Measurements from ENCODE around the gene MAGED1. TPM values are rescaled to one million over a fixed set of nuclear protein-coding genes. Genes with fewer than 3 reads are reported as not detected.

Gene MAGED1
- polyA plus RNA-seq, 1 of the 3 experiments (the other 2 are of a cell fraction) = 184 TPM

DNA sequence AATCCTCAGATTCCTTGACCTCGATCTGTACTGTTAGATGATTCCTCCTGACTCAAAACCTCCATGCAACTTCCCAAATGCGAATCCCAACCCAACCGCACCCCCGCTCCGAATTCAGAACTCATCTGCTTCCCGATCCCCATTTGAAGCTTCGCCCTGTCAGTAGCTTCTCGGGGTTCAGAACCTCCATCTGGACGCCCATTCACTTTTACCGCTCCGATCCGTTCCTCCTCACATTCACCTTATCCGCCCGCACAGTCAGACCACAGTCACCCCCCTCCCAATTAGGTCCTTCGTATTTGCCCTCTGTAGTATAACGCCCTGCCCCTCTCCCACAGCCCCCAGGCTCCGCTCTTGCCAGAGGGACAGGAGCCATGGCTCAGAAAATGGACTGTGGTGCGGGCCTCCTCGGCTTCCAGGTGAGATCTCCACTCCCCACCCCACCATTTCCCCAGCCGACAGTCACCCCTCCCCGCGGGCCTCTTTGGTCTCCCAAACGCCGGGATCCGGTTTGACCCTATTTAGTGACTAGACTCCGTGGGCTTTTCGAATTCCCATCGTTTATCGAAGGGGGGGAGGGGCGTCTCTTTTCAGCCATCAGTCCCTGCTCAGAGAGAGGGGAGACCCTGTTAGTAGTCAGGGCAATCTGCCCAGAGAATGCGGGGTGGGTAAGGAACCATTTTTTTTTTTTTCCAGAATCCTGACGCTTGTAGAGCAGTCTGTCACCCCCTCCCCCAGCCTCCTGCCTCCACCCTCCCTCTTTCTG, 691 bp downstream of the MAGED1 start:
- Histone ChIP-seq H3K4me3 (ENCODE audit: low read depth in 2 of 2, low read length in 1 of 2) (peak overlapping the region; percentile 78 to 79), H3K27me3 (ENCODE audit: insufficient read depth) (no peaks in the 10 kb centered on the region), H4K20me1 (ENCODE audit: insufficient read depth) (peaks cover 38% of the 10 kb centered on the region), H3K9ac (peak overlapping the region; percentile 85), H2AFZ (ENCODE audit: low read depth) (peak overlapping the region; percentile 27; the same call in 1 of the 2 replicates), H3F3A (replicated peaks; ENCODE audit: insufficient read depth) (peaks cover 22% of the 10 kb centered on the region), H3K27ac (ENCODE audit: low read depth in 2 of 2, low read length in 1 of 2) (peak overlapping the region; percentile 69 to 82), H3K9me3 (no peaks in the 10 kb centered on the region), H3K9me2 (no peaks in the 10 kb centered on the region), H3K36me3 (replicated peaks in 1 of 2; ENCODE audit: control insufficient read depth in 1 of 2, insufficient read depth in 2 of 2, low read length in 1 of 2) (peaks cover 30 to 34% of the 10 kb centered on the region in 2 experiments), H3K4me2 (peak overlapping the region; percentile 79), H3K79me2 (ENCODE audit: insufficient read depth) (peaks cover 43% of the 10 kb centered on the region), H3K4me1 (ENCODE audit: control insufficient read depth in 1 of 2, insufficient read depth in 2 of 2, low read depth in 1 of 2, low read length in 1 of 2) (peaks cover 20 to 35% of the 10 kb centered on the region in 2 experiments)
- ChIA-PET POLR2A (interaction anchor here (1.2 to 1.6 kb wide), 2 partner anchors 41 to 91 kb away, joined by 4 to 7 read pairs; no protein-coding TSS in a partner anchor), CTCF (interaction anchor here (1.4 to 1.6 kb wide), 2 partner anchors 9 to 33 kb away, joined by 3 to 6 read pairs; no protein-coding TSS in a partner anchor)
- WGBS (ENCODE audit: low lambda C conversion rate) = 2% methylated on average over 31 of the region's 32 CpGs
- TF ChIP-seq NRF1 (IDR thresholded peaks at IDR 0.05; ENCODE audit: low read depth, low read length) = no peak
- no peak for TF ChIP-seq SMC3 (IDR thresholded peaks at IDR 0.05; ENCODE audit: low read depth, low read length)
- no peak for TF ChIP-seq SIN3A (IDR thresholded peaks at IDR 0.05; ENCODE audit: borderline replicate concordance, low read depth, low read length)
- TF ChIP-seq, protein P1, sequence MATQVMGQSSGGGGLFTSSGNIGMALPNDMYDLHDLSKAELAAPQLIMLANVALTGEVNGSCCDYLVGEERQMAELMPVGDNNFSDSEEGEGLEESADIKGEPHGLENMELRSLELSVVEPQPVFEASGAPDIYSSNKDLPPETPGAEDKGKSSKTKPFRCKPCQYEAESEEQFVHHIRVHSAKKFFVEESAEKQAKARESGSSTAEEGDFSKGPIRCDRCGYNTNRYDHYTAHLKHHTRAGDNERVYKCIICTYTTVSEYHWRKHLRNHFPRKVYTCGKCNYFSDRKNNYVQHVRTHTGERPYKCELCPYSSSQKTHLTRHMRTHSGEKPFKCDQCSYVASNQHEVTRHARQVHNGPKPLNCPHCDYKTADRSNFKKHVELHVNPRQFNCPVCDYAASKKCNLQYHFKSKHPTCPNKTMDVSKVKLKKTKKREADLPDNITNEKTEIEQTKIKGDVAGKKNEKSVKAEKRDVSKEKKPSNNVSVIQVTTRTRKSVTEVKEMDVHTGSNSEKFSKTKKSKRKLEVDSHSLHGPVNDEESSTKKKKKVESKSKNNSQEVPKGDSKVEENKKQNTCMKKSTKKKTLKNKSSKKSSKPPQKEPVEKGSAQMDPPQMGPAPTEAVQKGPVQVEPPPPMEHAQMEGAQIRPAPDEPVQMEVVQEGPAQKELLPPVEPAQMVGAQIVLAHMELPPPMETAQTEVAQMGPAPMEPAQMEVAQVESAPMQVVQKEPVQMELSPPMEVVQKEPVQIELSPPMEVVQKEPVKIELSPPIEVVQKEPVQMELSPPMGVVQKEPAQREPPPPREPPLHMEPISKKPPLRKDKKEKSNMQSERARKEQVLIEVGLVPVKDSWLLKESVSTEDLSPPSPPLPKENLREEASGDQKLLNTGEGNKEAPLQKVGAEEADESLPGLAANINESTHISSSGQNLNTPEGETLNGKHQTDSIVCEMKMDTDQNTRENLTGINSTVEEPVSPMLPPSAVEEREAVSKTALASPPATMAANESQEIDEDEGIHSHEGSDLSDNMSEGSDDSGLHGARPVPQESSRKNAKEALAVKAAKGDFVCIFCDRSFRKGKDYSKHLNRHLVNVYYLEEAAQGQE (IDR thresholded peaks at IDR 0.05; ENCODE audit: low read depth, low read length) = no peak
- no peak for TF ChIP-seq TCF12 (IDR thresholded peaks at IDR 0.05)
- TF ChIP-seq EP300 (IDR thresholded peaks at IDR 0.05; ENCODE audit: borderline replicate concordance in 1 of 2, low read depth in 1 of 2, low read length in 1 of 2) = no peak
- no peak for TF ChIP-seq RFX5 (IDR thresholded peaks at IDR 0.05; ENCODE audit: low read length)
- TF ChIP-seq, protein P2, sequence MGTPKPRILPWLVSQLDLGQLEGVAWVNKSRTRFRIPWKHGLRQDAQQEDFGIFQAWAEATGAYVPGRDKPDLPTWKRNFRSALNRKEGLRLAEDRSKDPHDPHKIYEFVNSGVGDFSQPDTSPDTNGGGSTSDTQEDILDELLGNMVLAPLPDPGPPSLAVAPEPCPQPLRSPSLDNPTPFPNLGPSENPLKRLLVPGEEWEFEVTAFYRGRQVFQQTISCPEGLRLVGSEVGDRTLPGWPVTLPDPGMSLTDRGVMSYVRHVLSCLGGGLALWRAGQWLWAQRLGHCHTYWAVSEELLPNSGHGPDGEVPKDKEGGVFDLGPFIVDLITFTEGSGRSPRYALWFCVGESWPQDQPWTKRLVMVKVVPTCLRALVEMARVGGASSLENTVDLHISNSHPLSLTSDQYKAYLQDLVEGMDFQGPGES (IDR thresholded peaks at IDR 0.05; ENCODE audit: low read depth, low read length) = no peak
- TF ChIP-seq, protein P3, sequence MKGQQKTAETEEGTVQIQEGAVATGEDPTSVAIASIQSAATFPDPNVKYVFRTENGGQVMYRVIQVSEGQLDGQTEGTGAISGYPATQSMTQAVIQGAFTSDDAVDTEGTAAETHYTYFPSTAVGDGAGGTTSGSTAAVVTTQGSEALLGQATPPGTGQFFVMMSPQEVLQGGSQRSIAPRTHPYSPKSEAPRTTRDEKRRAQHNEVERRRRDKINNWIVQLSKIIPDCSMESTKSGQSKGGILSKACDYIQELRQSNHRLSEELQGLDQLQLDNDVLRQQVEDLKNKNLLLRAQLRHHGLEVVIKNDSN (IDR thresholded peaks at IDR 0.05; ENCODE audit: borderline replicate concordance, low read depth) = no peak
- TF ChIP-seq, protein P4, sequence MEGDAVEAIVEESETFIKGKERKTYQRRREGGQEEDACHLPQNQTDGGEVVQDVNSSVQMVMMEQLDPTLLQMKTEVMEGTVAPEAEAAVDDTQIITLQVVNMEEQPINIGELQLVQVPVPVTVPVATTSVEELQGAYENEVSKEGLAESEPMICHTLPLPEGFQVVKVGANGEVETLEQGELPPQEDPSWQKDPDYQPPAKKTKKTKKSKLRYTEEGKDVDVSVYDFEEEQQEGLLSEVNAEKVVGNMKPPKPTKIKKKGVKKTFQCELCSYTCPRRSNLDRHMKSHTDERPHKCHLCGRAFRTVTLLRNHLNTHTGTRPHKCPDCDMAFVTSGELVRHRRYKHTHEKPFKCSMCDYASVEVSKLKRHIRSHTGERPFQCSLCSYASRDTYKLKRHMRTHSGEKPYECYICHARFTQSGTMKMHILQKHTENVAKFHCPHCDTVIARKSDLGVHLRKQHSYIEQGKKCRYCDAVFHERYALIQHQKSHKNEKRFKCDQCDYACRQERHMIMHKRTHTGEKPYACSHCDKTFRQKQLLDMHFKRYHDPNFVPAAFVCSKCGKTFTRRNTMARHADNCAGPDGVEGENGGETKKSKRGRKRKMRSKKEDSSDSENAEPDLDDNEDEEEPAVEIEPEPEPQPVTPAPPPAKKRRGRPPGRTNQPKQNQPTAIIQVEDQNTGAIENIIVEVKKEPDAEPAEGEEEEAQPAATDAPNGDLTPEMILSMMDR (IDR thresholded peaks at IDR 0.05) = no peak
- no peak for TF ChIP-seq MEF2A (IDR thresholded peaks at IDR 0.05; ENCODE audit: borderline replicate concordance, low read depth)
- no peak for TF ChIP-seq FOXM1 (IDR thresholded peaks at IDR 0.05; ENCODE audit: low read depth)
- no peak for TF ChIP-seq FOXJ3 (CRISPR knock-in tag; IDR thresholded peaks at IDR 0.05)
- no peak for TF ChIP-seq ELF1 (IDR thresholded peaks at IDR 0.05)
- no peak for TF ChIP-seq JUND (IDR thresholded peaks at IDR 0.05)
- TF ChIP-seq RCOR1 (IDR thresholded peaks at IDR 0.05; ENCODE audit: low read length) = no peak
- DNase-seq = peak; percentile 52

Data from SK-N-SH (cell line).